Hepatocyte (in vitro differentiated cells): Measurements from ENCODE around the gene MR1.

Experiments used
- EZH2phosphoT487 ChIP-seq: fragments of 200-600 bp; sonication (generic); IDR thresholded peaks from one replicate; pipeline ENCODE4 v1.6.1; 2018; ENCODE audit warnings: antibody characterized with exemption, mild to moderate bottlenecking, low read depth, moderate library complexity; ENCODE audit not compliant: unreplicated experiment, severe bottlenecking
- TF ChIP-seq, protein P1 (sequence below): fragments of 200-600 bp; sonication (generic); IDR thresholded peaks from 2 replicates; pipeline ENCODE4 v1.5.1; 2016; ENCODE audit warnings: antibody characterized with exemption, mild to moderate bottlenecking; ENCODE audit not compliant: poor library complexity

DNA sequence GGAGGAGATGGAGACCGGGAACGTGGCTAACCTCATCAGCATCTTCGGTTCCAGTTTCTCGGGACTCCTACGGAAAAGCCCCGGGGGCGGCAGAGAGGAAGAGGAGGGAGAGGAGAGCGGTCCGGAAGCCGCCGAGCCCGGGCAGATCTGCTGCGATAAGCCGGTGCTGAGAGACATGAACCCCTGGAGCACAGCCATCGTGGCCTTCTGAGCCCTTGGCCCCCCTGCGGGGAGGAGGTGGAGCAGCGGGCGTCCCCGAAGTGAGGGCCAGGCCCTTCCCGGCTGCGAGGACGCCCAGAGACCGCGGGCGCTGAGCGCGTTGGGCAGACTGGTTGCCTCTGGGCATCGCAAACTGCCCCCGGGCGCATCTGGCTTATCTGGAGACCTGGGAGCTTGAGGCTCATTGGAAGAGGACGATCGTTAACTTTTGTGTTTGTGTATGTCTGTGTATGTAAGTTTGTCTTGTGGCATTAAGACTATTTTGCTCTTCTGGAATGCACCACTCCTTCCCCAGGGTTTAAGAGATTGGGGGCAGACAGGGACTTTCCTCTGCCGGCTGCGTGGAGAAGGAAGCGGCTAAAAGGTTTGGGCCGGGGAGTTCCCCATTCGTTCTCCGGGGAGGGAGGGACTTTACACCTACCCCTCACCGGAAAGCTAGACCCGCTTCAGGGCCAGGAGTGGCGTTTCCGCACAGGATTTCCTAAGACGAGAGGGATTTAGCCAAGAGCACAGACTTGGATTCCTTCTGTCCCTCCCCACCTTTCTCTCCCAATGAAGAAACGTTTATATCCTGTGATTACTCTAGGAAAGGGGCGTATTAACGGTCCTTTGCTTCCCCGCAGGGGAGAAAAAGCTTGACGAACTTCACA is 56.1 kb downstream of the MR1 start:
- TF ChIP-seq, protein P1, sequence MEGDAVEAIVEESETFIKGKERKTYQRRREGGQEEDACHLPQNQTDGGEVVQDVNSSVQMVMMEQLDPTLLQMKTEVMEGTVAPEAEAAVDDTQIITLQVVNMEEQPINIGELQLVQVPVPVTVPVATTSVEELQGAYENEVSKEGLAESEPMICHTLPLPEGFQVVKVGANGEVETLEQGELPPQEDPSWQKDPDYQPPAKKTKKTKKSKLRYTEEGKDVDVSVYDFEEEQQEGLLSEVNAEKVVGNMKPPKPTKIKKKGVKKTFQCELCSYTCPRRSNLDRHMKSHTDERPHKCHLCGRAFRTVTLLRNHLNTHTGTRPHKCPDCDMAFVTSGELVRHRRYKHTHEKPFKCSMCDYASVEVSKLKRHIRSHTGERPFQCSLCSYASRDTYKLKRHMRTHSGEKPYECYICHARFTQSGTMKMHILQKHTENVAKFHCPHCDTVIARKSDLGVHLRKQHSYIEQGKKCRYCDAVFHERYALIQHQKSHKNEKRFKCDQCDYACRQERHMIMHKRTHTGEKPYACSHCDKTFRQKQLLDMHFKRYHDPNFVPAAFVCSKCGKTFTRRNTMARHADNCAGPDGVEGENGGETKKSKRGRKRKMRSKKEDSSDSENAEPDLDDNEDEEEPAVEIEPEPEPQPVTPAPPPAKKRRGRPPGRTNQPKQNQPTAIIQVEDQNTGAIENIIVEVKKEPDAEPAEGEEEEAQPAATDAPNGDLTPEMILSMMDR, result no peak
- no peak for TF ChIP-seq EZH2phosphoT487
